Measurements from ENCODE around the gene TMEM125. TPM values are rescaled to one million over a fixed set of nuclear protein-coding genes. Genes with fewer than 3 reads are reported as not detected.

Gene TMEM125
- total RNA-seq = not detected
- long read RNA-seq = 0 reads

DNA sequence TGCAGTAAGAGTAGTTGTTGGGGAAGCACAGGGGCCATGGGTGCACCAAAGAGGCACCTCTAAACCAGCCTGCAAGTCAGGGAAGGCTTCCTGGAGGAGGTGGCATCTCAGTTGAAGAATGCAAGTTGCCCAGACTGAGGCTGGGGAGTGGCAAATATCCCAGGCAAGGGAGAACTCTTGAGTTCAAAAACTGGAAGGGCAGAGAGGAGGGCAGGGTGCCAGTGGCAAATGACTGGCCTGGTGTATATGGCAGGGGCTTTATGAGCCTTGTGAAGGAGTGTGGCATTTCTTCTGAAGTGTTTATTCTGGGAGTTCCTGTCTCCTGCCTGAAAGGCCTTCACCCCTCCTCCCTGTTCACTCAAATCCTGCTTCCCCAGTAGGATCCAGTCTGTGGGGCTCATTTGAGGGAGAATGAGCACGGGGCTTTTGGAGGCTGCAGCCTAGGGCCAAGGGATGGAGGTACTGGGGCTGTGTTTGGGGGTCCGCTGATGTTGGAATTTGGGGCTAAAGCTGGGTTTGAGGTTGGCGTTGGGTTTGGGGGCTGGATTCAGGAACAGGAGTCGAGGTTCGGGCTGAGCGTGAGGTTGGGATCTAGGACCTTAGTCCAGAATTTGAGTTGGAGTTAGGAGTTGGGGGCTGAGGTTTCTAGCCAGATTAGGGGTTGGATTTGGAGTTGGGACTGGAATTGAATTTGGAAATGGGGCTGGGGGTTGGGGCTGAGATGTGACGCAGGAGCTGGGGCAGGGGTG is at the start of gene TMEM125:
TSS of gene TMEM125 (plus strand) at position 357 of the 749 bp plus-strand sequence. CDS start 2,740 bp downstream, outside the sequence.
- intact Hi-C loops (cut with micrococcal nuclease) = no loop called here
- ATAC-seq = no peak
- no peak for DNase-seq

GRCh38 chr1:43220905-43221778 is 48.6 kb upstream of the TMEM125 start:
- intact Hi-C loops (cut with micrococcal nuclease) = loop anchor here (10.0 kb wide), 1 partner anchor 194 kb away; no protein-coding TSS in a partner anchor
- ATAC-seq = no peak
- no peak for DNase-seq

- intact Hi-C loops (cut with micrococcal nuclease) = loop anchor here (10.0 kb wide), 1 partner anchor 193 kb away; no protein-coding TSS in a partner anchor
- no peak for DNase-seq
- ATAC-seq = no peak
These were observed 48.0 kb upstream of the TMEM125 start for GRCh38 chr1:43221797-43222196.

DNA sequence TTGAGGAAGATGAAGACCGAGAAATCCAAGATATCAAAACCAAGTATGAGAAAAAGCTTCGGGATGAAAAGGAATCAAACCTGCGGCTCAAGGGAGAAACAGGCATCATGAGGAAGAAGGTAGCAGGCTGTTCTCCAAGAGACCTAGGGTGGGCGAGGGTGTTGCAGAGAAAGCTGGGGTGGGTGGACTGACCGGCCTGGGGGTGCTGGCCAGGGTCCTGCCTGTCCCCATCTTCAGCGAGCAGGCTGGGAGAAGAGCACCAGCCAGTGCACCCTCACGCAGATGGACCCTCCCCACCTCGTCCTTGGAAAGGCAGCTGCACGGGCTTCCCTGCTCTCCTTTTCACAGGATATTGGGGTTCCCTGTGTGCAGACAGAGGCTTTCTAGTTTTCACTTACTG is 46.9 kb upstream of the TMEM125 start:
- ATAC-seq (no peak), DNase-seq (no peak)
- intact Hi-C loops (cut with micrococcal nuclease) = loop anchor here (10.0 kb wide), 1 partner anchor 192 kb away; no protein-coding TSS in a partner anchor

DNA sequence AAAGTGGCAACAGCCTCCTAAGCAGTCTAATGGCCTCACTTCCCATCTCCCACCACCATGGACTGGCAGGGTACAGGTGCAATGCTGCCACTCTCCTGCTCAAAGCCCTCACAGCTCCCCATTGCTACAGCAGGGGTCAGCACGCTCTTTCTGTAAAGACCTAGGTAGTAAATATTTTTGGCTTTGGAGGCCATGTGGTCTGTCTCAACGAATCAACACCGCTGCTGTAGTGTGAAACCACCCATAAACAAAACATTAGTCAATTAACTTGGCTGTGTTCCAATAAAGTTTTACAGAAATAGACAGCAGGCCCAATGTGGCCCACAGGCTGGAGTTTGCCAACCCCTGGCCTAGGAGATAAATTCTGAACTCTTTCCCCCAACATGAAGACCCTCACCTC is 44.6 kb upstream of the TMEM125 start:
- no peak for ATAC-seq
- no peak for DNase-seq
- intact Hi-C loops (cut with micrococcal nuclease) = loop anchor here (10.0 kb wide), 1 partner anchor 190 kb away; no protein-coding TSS in a partner anchor

DNA sequence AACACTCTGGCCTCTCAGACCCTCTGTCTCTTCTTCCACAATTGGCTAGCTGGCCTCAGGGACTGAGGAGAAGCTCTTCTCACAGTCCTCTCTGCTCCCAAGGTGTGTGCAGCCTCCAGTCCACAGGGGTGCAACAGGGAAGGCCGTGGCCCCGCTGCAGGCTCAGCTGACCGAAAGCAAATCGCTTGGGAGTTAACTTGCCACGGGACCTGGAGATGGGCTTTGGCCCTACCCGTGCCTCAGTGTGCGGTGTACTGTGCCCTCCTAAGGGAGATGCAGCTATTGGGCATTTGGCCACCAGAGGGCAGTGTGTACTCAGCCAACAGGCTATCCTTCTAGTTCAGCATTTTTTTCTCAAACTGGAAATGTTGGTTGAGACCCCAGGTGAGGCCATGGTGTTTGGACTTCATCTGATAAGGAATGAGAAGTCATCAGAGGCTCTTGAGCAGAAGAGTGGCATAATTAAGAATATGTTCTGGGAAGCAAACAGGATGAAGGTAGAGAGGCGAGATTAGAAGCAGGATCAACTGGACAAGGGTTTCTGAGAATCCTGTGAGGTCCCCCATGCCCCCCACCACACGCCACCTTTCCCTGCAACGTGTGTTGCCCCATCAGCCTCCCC is 42.5 kb upstream of the TMEM125 start:
- intact Hi-C loops (cut with micrococcal nuclease) = loop anchor here (10.0 kb wide), 1 partner anchor 188 kb away; no protein-coding TSS in a partner anchor
- DNase-seq (peak; percentile 87), ATAC-seq (peak; percentile 80)

- no peak for DNase-seq
- no peak for ATAC-seq
- intact Hi-C loops (cut with micrococcal nuclease) = loop anchor here (10.0 kb wide), 1 partner anchor 185 kb away; no protein-coding TSS in a partner anchor
These were observed 39.7 kb upstream of the TMEM125 start for GRCh38 chr1:43229826-43230780.

- ATAC-seq = no peak
- no peak for DNase-seq
- intact Hi-C loops (cut with micrococcal nuclease) = no loop called here
These were observed 37.7 kb upstream of the TMEM125 start for GRCh38 chr1:43232074-43232473.

DNA sequence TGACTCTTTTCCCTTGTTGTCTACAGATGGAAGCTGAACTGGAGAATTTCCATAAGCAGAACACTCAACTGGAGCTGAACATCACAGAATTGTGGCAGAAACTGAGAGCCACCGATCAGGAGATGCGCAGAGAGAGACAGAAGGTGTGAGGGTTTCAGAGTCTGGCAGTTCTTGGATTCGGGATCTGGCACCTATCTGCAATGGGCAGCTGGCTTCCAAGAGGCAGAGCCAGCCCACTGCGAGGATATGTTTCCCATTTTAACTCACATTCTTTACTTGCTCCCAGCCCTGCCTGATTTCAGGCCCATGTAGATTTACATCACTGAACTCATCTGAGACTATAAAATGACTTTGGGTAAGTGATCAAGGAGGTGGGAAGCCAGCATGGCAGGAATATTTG is 37.3 kb upstream of the TMEM125 start:
- intact Hi-C loops (cut with micrococcal nuclease) = no loop called here
- ATAC-seq = peak; percentile 28
- DNase-seq = no peak

DNA sequence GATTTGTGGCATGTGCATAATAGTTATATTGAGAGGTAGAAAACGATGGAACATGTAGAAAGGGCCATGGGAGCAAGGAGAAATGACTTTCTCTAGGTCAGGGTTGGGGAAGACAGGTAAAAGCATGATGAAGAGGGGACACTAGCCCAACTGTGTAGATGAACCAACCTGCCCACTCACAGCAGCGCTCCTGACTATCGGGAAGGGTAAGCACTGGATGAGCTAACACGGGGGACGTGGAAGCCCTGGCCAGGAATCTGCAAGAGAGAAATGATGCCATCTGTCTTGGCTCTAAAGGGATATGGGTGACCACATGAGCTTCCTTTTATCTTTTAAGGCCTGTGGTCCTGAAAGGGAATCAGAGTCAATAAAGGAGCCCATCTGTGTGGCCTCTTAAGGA is 36.2 kb upstream of the TMEM125 start:
- intact Hi-C loops (cut with micrococcal nuclease) = no loop called here
- ATAC-seq (no peak), DNase-seq (no peak)

- intact Hi-C loops (cut with micrococcal nuclease) = no loop called here
- ATAC-seq (no peak), DNase-seq (no peak)
These were observed 35.5 kb upstream of the TMEM125 start for GRCh38 chr1:43234267-43234666.

DNA sequence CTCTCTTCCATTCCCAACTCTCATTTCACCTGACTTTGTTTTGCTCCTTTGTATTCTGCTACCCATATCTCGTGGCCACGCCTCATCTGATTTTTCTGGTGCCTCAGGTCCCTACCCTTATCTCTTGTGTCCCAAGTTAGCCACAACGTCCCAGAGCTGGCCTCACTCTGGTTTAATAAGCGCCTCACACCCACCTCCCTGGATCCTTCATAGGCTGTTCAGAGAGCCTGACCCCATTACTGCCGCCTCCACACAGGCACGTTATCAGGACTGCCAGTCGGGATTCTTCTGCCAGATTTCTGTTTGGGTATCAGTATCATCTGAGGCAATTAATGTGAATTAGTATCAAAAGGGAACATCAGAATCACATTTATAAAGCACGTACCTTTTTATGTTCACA is 34.7 kb upstream of the TMEM125 start:
- intact Hi-C loops (cut with micrococcal nuclease) = loop anchor here (5.0 kb wide), 1 partner anchor 137 kb away; no protein-coding TSS in a partner anchor
- ATAC-seq = no peak
- DNase-seq = no peak

GRCh38 chr1:43235451-43236121 is 34.2 kb upstream of the TMEM125 start:
- no peak for DNase-seq
- ATAC-seq = peak; percentile 59
- intact Hi-C loops (cut with micrococcal nuclease) = loop anchor here (5.0 kb wide), 1 partner anchor 137 kb away; no protein-coding TSS in a partner anchor

- intact Hi-C loops (cut with micrococcal nuclease) = loop anchor here (5.0 kb wide), 1 partner anchor 135 kb away; no protein-coding TSS in a partner anchor
- DNase-seq = no peak
- no peak for ATAC-seq
These were observed 32.7 kb upstream of the TMEM125 start for GRCh38 chr1:43237121-43237520.

DNA sequence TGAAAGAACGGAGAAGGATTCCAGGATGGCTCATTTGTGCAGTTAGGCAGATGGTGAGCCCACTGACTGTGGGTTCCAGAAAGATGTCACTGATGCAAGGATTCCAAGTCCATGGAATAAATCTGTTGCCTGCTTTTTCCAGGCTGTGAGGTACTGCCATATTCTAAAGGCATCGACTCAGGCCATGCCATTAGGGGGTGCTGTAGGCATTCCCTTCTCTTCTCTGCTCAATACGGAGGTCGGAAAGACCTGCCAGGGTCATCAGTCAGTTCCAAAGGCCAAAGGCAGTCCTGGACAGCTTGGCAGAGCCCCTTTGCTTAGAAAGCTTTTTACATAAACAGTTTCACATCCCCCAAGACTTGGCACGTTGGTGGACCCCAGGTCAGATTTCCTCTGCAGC is 31.7 kb upstream of the TMEM125 start:
- intact Hi-C loops (cut with micrococcal nuclease) = loop anchor here (5.0 kb wide), 1 partner anchor 134 kb away; no protein-coding TSS in a partner anchor
- ATAC-seq (peak; percentile 82), DNase-seq (peak; percentile 61)

DNA sequence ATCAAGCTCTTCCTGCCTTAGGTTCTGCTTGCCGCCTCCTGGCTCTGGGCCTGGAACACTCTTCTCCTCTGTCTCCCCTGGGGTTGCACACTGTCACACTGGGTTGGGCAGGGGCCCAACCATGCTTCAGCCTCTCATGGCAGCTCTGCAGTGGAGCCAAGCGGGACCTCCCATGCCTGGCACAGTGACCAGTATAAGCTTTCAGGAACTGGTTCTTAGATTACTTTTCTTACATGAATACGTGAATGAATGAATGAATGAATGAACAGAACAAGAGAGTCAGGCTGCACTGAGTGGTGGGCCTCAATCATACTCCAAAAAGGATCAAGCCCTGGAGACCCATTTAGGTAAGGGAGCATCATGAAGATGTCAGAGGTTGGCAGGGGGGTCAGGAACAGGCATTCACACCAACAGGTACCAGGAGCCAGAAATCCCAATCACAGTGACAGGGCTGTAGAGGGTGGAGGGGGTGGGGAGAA is 30.8 kb upstream of the TMEM125 start:
- ATAC-seq (peak; percentile 82), DNase-seq (peak; percentile 83)
- intact Hi-C loops (cut with micrococcal nuclease) = loop anchor here (5.0 kb wide), 1 partner anchor 133 kb away; no protein-coding TSS in a partner anchor

DNA sequence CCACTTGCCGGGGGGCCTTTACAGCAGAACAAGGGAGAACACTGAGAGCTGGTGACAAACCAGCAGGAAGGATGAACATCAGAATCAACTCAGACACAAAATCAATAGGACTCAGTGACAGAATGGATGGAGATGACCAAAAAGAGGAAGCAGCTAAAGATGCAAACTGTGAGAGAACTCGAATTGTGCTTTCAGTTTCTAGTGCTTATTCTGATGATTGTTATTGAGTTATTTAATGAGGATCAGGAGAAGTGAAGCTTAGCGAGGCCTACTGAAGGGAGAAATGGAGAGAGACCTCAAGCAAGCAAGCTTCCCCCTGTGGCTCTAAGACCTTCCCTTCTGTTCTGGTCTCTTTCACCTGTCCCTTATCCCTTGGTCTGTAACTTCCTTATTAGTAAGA is 30.3 kb upstream of the TMEM125 start:
- ATAC-seq = no peak
- DNase-seq = no peak
- intact Hi-C loops (cut with micrococcal nuclease) = loop anchor here (5.0 kb wide), 1 partner anchor 133 kb away; no protein-coding TSS in a partner anchor
